Measurements from ENCODE around the gene NACAD.

DNA sequence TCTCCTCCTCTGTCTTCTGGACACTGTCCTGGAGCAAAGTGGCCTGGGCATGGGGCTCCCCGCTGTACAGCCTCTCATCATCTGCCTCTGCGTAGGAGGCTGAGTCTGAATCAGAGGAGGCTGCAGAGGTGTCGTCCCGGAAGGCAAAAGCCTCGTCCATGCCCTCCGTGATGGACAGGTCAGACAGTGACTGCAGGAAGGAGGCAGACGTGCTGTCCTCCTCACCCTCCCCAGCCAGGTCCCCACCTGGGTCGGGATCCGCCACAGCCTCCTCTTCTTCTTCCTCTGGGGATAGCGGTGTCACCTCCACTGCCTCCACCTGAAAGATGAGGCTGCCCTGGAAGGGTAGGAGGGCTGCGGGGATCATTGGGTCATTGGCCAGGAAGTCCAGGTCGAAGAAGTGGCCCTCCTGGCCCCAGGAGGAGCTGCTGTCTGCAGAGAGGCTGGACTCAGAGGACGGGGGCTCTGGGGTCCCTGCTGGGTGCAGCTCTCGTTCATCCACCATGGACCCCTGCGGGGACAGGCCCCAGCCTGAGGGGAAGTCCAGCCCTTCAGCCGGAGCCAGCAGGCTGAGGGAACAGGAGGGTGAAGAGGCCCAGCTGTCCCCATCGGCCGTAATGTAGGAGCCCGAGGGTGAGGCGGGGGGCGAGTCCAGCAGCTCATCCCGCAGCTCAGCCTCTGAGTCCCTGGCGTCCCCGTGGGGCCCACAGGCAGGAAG, 3.7 kb downstream of the NACAD start:
- TF ChIP-seq, protein P1, sequence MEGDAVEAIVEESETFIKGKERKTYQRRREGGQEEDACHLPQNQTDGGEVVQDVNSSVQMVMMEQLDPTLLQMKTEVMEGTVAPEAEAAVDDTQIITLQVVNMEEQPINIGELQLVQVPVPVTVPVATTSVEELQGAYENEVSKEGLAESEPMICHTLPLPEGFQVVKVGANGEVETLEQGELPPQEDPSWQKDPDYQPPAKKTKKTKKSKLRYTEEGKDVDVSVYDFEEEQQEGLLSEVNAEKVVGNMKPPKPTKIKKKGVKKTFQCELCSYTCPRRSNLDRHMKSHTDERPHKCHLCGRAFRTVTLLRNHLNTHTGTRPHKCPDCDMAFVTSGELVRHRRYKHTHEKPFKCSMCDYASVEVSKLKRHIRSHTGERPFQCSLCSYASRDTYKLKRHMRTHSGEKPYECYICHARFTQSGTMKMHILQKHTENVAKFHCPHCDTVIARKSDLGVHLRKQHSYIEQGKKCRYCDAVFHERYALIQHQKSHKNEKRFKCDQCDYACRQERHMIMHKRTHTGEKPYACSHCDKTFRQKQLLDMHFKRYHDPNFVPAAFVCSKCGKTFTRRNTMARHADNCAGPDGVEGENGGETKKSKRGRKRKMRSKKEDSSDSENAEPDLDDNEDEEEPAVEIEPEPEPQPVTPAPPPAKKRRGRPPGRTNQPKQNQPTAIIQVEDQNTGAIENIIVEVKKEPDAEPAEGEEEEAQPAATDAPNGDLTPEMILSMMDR (IDR thresholded peaks at IDR 0.05), result no peak
- no peak for TF ChIP-seq POLR2A (IDR thresholded peaks at IDR 0.05)

Data from right lobe of liver (tissue), 4 donors.